ENCODE results near the gene RYR2.

The RYR2 gene

GRCh38 chr1:237204841-237205240 lies 162.9 kb downstream of the RYR2 start:
- no peaks in the 10 kb centered on the region for H3K9me3 ChIP-seq
- H3K27me3 ChIP-seq, result no peaks in the 10 kb centered on the region
- H3K36me3 ChIP-seq, result no peaks in the 10 kb centered on the region
- no peak overlapping the region for H3K4me3 ChIP-seq (ENCODE audit: low read depth, low read length)
- DNase-seq, result no peak
- TF ChIP-seq, protein P1, sequence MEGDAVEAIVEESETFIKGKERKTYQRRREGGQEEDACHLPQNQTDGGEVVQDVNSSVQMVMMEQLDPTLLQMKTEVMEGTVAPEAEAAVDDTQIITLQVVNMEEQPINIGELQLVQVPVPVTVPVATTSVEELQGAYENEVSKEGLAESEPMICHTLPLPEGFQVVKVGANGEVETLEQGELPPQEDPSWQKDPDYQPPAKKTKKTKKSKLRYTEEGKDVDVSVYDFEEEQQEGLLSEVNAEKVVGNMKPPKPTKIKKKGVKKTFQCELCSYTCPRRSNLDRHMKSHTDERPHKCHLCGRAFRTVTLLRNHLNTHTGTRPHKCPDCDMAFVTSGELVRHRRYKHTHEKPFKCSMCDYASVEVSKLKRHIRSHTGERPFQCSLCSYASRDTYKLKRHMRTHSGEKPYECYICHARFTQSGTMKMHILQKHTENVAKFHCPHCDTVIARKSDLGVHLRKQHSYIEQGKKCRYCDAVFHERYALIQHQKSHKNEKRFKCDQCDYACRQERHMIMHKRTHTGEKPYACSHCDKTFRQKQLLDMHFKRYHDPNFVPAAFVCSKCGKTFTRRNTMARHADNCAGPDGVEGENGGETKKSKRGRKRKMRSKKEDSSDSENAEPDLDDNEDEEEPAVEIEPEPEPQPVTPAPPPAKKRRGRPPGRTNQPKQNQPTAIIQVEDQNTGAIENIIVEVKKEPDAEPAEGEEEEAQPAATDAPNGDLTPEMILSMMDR (IDR thresholded peaks at IDR 0.05; ENCODE audit: low read depth, low read length), result no peak
- no peaks in the 10 kb centered on the region for H3K4me1 ChIP-seq

- TF ChIP-seq, protein P1 (IDR thresholded peaks at IDR 0.05; ENCODE audit: low read depth, low read length), result no peak
- no peaks in the 10 kb centered on the region for H3K27me3 ChIP-seq
- no peaks in the 10 kb centered on the region for H3K36me3 ChIP-seq
- no peak for DNase-seq
- H3K9me3 ChIP-seq, result no peaks in the 10 kb centered on the region
- no peak overlapping the region for H3K4me3 ChIP-seq (ENCODE audit: low read depth, low read length)
- no peaks in the 10 kb centered on the region for H3K4me1 ChIP-seq
Observed at GRCh38 chr1:237205400-237206064, 163.5 kb downstream of the RYR2 start.

DNA sequence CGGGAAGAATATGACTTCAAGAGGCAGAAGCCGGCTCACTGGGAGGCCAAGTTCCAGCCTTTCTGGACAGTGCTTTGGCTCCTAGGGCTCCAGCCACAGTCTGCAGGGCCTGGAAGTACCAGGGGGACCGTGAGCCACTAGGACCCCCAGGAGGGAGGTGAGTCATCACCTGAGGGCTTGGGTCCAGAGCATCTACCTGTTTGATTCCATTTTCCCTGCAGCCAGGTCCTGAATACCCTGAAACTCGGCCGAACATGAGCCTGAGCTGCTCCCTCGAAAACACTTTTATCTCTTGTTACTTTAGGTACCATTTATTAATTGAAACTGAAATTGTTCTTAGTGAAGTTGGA lies 164.1 kb downstream of the RYR2 start:
- Histone ChIP-seq H3K9me3 (no peaks in the 10 kb centered on the region), H3K27me3 (no peaks in the 10 kb centered on the region), H3K4me3 (ENCODE audit: low read depth, low read length) (no peak overlapping the region), H3K4me1 (no peaks in the 10 kb centered on the region), H3K36me3 (no peaks in the 10 kb centered on the region)
- DNase-seq, result no peak
- TF ChIP-seq, protein P1 (IDR thresholded peaks at IDR 0.05; ENCODE audit: low read depth, low read length), result no peak

DNA sequence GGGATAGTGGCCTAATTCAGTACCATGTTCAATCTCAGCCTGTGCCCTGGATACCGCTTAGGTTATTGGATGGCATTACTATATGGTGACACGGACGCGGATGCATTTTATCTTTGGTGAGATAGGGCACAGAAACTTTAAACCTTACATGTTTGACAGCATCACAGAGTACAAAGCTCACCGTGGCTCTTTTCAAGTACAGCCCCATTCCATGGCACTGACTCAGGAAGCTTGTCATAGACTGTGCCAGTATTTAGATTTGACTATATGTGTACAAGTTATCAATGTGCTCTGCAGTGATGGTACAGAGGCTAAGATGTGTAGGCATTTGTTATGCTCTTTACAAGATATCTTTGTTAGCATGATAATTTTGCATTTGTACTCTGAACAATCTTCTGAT lies 169.0 kb downstream of the RYR2 start:
- Histone ChIP-seq H3K4me3 (ENCODE audit: low read depth, low read length) (no peak overlapping the region), H3K27me3 (no peaks in the 10 kb centered on the region)

DNA sequence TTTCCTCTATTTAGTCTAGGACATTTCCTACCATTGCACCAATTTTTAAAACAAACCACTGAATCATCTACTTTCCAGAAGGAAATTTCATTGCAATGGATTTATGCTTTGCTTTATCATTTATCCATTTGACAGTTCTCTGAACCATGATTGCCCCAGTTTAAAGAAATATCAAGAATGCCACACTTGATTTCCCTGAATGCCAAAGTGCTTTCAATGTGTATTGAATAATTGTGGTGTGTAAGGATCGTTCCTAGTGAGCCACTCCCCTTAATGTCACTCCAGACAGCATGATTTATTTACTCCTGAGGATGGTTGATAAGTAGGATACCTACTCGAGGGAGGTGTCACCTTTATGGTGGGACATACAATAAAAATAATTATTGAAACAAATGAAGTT lies 169.6 kb downstream of the RYR2 start:
- TF ChIP-seq, protein P1 (IDR thresholded peaks at IDR 0.05; ENCODE audit: low read depth, low read length), result no peak
- no peak overlapping the region for H3K4me3 ChIP-seq (ENCODE audit: low read depth, low read length)
- no peaks in the 10 kb centered on the region for H3K9me3 ChIP-seq
- H3K36me3 ChIP-seq, result no peaks in the 10 kb centered on the region
- no peak for DNase-seq
- H3K27me3 ChIP-seq, result no peaks in the 10 kb centered on the region
- no peaks in the 10 kb centered on the region for H3K4me1 ChIP-seq

More for the DNA sequence above, 169.0 kb downstream of the RYR2 start:
- Histone ChIP-seq H3K4me1 (no peaks in the 10 kb centered on the region), H3K36me3 (no peaks in the 10 kb centered on the region), H3K9me3 (no peaks in the 10 kb centered on the region)
- TF ChIP-seq, protein P1 (IDR thresholded peaks at IDR 0.05; ENCODE audit: low read depth, low read length), result no peak
- DNase-seq, result no peak

- Histone ChIP-seq H3K9me3 (no peaks in the 10 kb centered on the region), H3K4me1 (no peaks in the 10 kb centered on the region; the same call in 1 of the 2 replicates), H3K4me3 (ENCODE audit: low read depth, low read length) (no peak overlapping the region), H3K36me3 (no peaks in the 10 kb centered on the region), H3K27me3 (no peaks in the 10 kb centered on the region)
- TF ChIP-seq, protein P1 (IDR thresholded peaks at IDR 0.05; ENCODE audit: low read depth, low read length), result no peak
- DNase-seq, result no peak
Observed at GRCh38 chr1:237219751-237220642, 178.0 kb downstream of the RYR2 start.

All from BE2C (cell line).